Parathyroid adenoma (tissue), 2 donors: ENCODE results near the gene NOS1AP.

ENCODE experiments used
- H2AFZ ChIP-seq: fragments of 300-600 bp; sonication (generic); one replicate; pipeline ENCODE4 v1.7.0; 2017; ENCODE audit warnings: antibody characterized with exemption, mild to moderate bottlenecking
- H3K27ac ChIP-seq: fragments of 300-600 bp; sonication (generic); one replicate; pipeline ENCODE4 v1.7.0; 2017
- H3K27me3 ChIP-seq: fragments of 300-600 bp; sonication (generic); one replicate; pipeline ENCODE4 v1.7.0; 2017; ENCODE audit warnings: low read length; ENCODE audit not compliant: control insufficient read depth, insufficient read depth
- H3K36me3 ChIP-seq: fragments of 300-600 bp; sonication (generic); one replicate; pipeline ENCODE4 v1.7.0; 2017; ENCODE audit warnings: low read length; ENCODE audit not compliant: control insufficient read depth, insufficient read depth
- H3K4me1 ChIP-seq: fragments of 300-600 bp; sonication (generic); one replicate; pipeline ENCODE4 v1.7.0; 2017; ENCODE audit warnings: control low read depth
- H3K4me2 ChIP-seq: fragments of 300-600 bp; sonication (generic); one replicate; pipeline ENCODE4 v1.7.0; 2017; ENCODE audit warnings: low read length
- H3K4me3 ChIP-seq: fragments of 300-600 bp; sonication (generic); one replicate; pipeline ENCODE4 v1.7.0; 2017; ENCODE audit warnings: low read depth, low read length
- H3K79me2 ChIP-seq: fragments of 300-600 bp; sonication (generic); one replicate; pipeline ENCODE4 v1.7.0; 2017; ENCODE audit warnings: control low read depth
- H3K9ac ChIP-seq: fragments of 300-600 bp; sonication (generic); one replicate; pipeline ENCODE4 v1.7.0; 2017; ENCODE audit warnings: mild to moderate bottlenecking
- H3K9me3 ChIP-seq: fragments of 300-600 bp; sonication (generic); one replicate; pipeline ENCODE4 v1.7.0; 2017; ENCODE audit warnings: low read length; ENCODE audit not compliant: control insufficient read depth
- CTCF ChIP-seq: fragments of 300-600 bp; sonication (generic); IDR thresholded peaks from one replicate; pipeline ENCODE4 v1.7.0; 2017; ENCODE audit warnings: antibody characterized with exemption, mild to moderate bottlenecking
- donor health status: primary hyperparathyroidism.

NOS1AP gene

DNA sequence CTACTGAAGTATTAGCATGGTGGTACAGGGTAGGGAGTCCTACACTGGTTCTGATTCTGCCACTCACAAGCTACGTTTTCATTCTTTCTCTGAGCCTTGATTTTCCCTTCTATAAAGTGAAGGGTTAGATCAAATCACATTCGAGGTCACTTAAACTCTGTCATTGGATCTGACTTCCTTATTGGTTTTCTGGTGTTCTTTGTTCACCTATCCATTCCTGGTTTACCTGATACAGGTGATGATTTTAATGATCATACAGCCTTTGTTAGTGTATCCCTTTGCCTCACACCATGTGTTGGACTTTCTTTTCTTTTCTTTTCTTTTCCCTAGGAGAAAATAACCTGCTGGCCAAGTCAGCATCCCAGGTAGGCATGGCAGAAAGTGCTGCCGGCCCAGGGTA, 74.8 kb downstream of the NOS1AP start:
- Histone ChIP-seq H3K4me1 (peaks cover 2% of the 10 kb centered on the region), H3K4me3 (no peak overlapping the region), H2AFZ (no peak overlapping the region), H3K27ac (no peak overlapping the region), H3K9me3 (no peaks in the 10 kb centered on the region), H3K79me2 (no peaks in the 10 kb centered on the region), H3K4me2 (no peak overlapping the region), H3K27me3 (no peaks in the 10 kb centered on the region), H3K9ac (no peak overlapping the region), H3K36me3 (no peaks in the 10 kb centered on the region)
- TF ChIP-seq CTCF, result no peak

GRCh38 chr1:162144853-162145252, 75.4 kb downstream of the NOS1AP start:
- Histone ChIP-seq H3K27ac (no peak overlapping the region), H3K4me3 (no peak overlapping the region), H3K27me3 (no peaks in the 10 kb centered on the region), H3K9ac (no peak overlapping the region), H3K9me3 (no peaks in the 10 kb centered on the region), H3K4me1 (peaks cover 2% of the 10 kb centered on the region), H3K36me3 (no peaks in the 10 kb centered on the region), H3K4me2 (peak overlapping the region; percentile 37), H2AFZ (no peak overlapping the region), H3K79me2 (no peaks in the 10 kb centered on the region)
- TF ChIP-seq CTCF, result no peak

- TF ChIP-seq CTCF, result no peak
- H3K27me3 ChIP-seq, result no peaks in the 10 kb centered on the region
- no peak overlapping the region for H3K4me3 ChIP-seq
- no peak overlapping the region for H2AFZ ChIP-seq
- no peaks in the 10 kb centered on the region for H3K36me3 ChIP-seq
- no peak overlapping the region for H3K27ac ChIP-seq
- H3K4me2 ChIP-seq, result no peak overlapping the region
- H3K9ac ChIP-seq, result no peak overlapping the region
- no peaks in the 10 kb centered on the region for H3K79me2 ChIP-seq
- H3K9me3 ChIP-seq, result no peaks in the 10 kb centered on the region
- peaks cover 2% of the 10 kb centered on the region for H3K4me1 ChIP-seq
Observed at GRCh38 chr1:162145280-162145965, 75.9 kb downstream of the NOS1AP start.

DNA sequence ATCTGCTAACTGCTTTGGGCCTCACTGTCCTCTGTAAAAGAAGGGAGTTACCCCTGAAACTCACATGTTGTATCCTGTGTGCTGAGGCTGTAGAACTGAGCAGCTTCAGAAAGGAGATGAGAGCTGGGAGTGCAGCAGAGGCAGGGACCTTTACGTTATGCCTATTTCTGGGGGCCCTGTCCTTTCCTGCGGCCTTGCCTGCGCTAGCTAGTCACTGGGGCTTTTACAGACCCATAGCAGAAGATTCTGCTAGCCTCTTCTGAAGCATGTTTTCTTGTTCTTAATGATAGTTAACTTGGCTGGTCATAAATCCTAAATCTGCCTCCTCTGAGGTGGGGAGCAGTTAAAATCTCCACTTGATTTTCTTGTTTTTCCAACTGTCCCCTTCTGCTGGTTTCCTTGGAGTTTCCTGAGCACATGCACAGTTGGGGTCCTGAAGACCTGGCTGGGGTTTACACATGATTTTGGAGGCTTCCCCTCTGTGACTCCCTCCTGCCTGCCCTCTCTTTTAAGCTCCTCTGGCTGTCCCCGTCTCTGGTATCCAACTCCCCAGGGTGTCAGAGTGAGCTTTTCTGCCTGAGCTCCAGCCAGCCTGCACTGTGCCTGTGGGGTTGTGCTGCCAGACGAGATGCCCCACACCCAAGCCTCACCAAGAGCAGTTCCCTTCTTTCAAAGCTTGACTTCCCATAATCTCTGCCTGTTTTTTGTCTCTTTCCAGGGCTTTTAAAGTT, 76.6 kb downstream of the NOS1AP start:
- Histone ChIP-seq H3K27me3 (no peaks in the 10 kb centered on the region), H3K9ac (no peak overlapping the region), H3K27ac (no peak overlapping the region), H3K4me1 (peaks cover 2% of the 10 kb centered on the region), H3K36me3 (no peaks in the 10 kb centered on the region), H3K4me2 (no peak overlapping the region), H3K4me3 (no peak overlapping the region), H3K9me3 (no peaks in the 10 kb centered on the region), H3K79me2 (no peaks in the 10 kb centered on the region), H2AFZ (no peak overlapping the region)
- TF ChIP-seq CTCF, result no peak
